Cardiac muscle cell (in vitro differentiated cells and primary cell): Measurements from ENCODE around the gene SLIT3. TPM values are rescaled to one million over a fixed set of nuclear protein-coding genes. Genes with fewer than 3 reads are reported as not detected.

Experiments
- DNase-seq, 2 donors: peaks; one replicate each; pipeline versions ENCODE4 v3.0.0 to v3.0.0-alpha.2; 2010 to 2017; ENCODE audit warnings: low read depth in 1 of 2, low spot score in 1 of 2
- H3K27ac ChIP-seq: fragments of 200-600 bp; sonication (generic); 2 replicates; pipeline ENCODE4 v1.5.1; 2016
- H3K27me3 ChIP-seq: fragments of 200-600 bp; sonication (generic); 2 replicates; pipeline ENCODE4 v1.6.0; 2016; ENCODE audit warnings: control low read depth
- H3K36me3 ChIP-seq: fragments of 200-600 bp; sonication (generic); 2 replicates; pipeline ENCODE4 v1.5.1; 2016; ENCODE audit warnings: control low read depth
- H3K4me1 ChIP-seq: fragments of 200-600 bp; sonication (generic); 2 replicates; pipeline ENCODE4 v1.8.1; 2017; ENCODE audit warnings: low read depth, mild to moderate bottlenecking, mixed run types
- H3K4me3 ChIP-seq: fragments of 200-600 bp; sonication (generic); 2 replicates; pipeline ENCODE4 v1.5.1; 2016; ENCODE audit warnings: mild to moderate bottlenecking
- H3K9me3 ChIP-seq: fragments of 200-600 bp; sonication (generic); 2 replicates; pipeline ENCODE4 v1.5.1; 2017; ENCODE audit warnings: low read depth, mild to moderate bottlenecking, control low read depth
- polyA plus RNA-seq: library from polyadenylated mRNA; unstranded; fragments of >200 nt; fragmentation: Nextera tagmentation; extraction: Ambion mirVana; gene quantifications from 2 replicates; pipeline ENCODE4 v1.2.1, GENCODE V29; 2016
- total RNA-seq: library from RNA; depleted of rRNA; stranded (reverse); fragments of >200 nt; gene quantifications from 2 replicates; pipeline ENCODE4 v1.2.3, GENCODE V29; 2016
- TF ChIP-seq, protein P1 (sequence below): IDR thresholded peaks from 2 replicates; pipeline ENCODE4 v1.5.1; 2012; ENCODE audit warnings: low read depth, mild to moderate bottlenecking, low read length

Gene SLIT3
- total and polyA plus RNA-seq, 2 experiments from 2014 or later: 50.7 to 111 TPM

DNA sequence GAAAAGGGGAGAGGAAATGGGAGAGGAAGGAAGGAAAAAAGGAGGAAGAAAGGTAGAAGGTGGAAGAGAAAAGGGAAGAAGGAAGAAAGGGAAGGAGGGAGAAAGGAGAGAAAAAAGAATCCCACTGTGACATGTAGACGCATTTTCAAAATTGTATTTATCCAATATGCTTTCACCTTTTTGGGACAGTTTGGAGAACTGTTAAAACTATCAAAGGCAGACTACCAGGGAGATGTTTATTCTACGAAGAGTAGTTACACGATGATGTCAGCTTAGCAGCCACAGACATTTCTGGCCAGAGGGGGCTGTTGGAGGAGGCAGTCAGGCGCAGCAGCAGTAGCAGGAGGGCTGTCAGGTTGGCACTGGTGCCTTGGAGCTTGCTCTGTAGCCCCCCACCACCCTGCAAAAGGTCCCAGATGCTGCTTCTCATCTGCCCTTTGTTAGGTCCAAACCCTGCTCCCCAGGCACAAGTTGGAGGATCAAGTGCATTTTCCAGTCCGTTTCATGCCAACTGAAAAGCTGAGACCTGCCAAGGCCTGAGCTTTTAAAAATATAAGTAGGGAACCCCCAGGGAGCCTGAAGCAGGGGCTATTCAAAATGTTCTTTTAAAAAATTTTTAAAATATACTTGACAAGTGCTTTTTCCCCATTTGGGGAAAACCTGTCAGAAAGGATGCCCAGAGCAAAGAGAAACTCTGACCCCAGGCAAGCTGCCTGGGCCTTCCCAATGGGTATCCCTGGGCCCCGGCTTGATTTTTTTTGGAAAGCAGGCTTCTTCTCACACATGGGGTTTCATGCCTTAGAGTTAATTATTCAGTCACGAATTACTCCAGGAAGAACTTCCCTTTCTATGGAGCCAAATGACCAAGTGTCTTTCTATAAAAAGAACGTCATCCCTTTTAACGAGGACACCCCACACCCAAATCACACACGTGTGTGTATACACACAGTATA is 203.3 kb downstream of the SLIT3 start:
- Histone ChIP-seq H3K27ac (no peak overlapping the region), H3K36me3 (no peaks in the 10 kb centered on the region)

DNA sequence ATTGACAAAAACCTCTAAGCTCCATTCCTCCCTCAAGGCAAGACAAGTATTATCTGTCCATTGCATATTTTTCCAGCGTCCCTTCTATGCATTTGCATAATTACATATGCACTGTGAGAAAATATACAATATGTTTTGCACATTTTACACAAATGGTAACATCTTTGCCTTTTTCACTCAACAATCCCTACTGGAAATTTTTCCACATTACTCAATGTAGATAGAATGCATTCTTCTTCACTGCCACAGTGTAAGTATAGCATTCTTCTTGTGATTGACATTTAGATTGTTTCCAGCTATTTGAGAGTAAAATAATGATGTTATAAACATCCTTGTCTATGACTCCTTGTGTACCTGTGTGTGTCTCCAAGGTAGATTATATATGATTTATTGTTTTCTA is 205.0 kb downstream of the SLIT3 start:
- H3K4me3 ChIP-seq: no peak overlapping the region
- TF ChIP-seq, protein P1, sequence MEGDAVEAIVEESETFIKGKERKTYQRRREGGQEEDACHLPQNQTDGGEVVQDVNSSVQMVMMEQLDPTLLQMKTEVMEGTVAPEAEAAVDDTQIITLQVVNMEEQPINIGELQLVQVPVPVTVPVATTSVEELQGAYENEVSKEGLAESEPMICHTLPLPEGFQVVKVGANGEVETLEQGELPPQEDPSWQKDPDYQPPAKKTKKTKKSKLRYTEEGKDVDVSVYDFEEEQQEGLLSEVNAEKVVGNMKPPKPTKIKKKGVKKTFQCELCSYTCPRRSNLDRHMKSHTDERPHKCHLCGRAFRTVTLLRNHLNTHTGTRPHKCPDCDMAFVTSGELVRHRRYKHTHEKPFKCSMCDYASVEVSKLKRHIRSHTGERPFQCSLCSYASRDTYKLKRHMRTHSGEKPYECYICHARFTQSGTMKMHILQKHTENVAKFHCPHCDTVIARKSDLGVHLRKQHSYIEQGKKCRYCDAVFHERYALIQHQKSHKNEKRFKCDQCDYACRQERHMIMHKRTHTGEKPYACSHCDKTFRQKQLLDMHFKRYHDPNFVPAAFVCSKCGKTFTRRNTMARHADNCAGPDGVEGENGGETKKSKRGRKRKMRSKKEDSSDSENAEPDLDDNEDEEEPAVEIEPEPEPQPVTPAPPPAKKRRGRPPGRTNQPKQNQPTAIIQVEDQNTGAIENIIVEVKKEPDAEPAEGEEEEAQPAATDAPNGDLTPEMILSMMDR: no peak
- no peaks in the 10 kb centered on the region for H3K27me3 ChIP-seq
- no peaks in the 10 kb centered on the region for H3K4me1 ChIP-seq
- no peaks in the 10 kb centered on the region for H3K36me3 ChIP-seq
- no peaks in the 10 kb centered on the region for H3K9me3 ChIP-seq
- no peak overlapping the region for H3K27ac ChIP-seq
- DNase-seq: no peak

More for the DNA sequence above, 203.3 kb downstream of the SLIT3 start:
- H3K27me3 ChIP-seq: no peaks in the 10 kb centered on the region
- TF ChIP-seq, protein P1: no peak
- H3K9me3 ChIP-seq: no peaks in the 10 kb centered on the region
- no peak overlapping the region for H3K4me3 ChIP-seq
- DNase-seq: no peak
- no peaks in the 10 kb centered on the region for H3K4me1 ChIP-seq

DNA sequence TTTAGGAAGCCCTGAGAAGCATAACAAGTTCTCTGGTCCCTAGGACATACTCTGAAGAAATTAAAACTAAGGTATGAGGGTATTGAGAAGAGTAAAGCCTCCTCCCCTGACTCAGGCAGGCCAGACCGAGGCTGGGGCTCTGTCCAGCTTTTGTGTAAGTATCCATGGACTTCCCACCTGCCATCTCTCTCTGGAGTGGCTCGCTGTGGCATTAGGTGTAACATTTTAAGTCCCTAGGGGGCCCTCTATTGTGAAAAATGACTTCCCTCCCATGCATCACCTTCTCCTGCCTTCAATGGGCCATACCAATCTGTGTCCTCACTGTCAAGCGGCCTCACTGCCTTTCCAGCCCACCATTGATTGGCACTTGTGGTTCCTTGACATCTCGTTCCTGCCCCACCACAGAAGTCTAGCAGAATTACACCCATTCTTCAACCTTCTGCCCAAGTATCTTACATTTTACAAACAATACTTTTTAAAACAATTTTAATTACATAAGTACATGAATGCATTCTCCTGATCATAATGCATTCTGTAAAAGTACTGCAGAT is 205.5 kb downstream of the SLIT3 start:
- Histone ChIP-seq H3K27me3 (no peaks in the 10 kb centered on the region), H3K36me3 (no peaks in the 10 kb centered on the region), H3K4me1 (no peaks in the 10 kb centered on the region), H3K9me3 (no peaks in the 10 kb centered on the region), H3K4me3 (no peak overlapping the region), H3K27ac (no peak overlapping the region)
- DNase-seq: no peak
- TF ChIP-seq, protein P1: no peak

DNA sequence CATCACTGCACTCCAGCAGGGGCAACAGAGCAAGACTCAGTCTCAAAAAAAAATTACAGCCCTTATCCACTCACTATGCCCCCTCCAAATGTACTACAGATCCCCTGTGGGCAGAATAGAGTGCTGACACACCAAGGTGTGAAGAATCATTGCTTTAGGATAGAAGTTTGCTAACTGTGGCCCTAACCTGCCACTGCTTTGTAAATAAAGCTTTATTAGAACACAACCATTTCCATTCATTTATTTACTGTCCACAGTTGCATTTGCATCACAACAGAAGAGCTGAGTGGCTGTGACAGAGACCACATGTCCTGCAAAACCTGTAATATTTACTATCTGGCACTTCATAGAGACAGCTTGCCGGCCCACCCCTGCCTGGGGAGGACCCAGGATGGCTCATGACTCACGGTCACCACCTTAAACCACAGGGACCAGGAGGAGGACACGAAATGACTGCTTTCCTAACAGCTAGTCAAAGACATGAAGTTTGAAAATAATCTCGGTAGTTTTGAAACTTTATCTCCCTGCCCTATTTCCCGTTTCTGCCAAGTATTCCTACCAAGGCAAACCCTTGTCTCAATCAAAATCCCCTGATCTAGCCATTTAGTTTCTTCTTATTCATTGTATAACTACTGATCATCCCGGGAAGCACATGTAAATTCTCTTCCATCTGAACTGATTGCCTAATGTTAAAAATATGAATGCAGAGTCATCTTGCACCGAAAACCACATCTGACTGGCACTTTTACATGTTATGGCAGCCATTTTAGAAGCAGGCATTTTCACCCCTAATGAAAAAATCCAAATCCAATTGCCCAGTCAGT is 206.1 kb downstream of the SLIT3 start:
- TF ChIP-seq, protein P1: no peak
- Histone ChIP-seq H3K4me1 (no peaks in the 10 kb centered on the region), H3K27ac (no peak overlapping the region), H3K36me3 (no peaks in the 10 kb centered on the region), H3K4me3 (no peak overlapping the region), H3K27me3 (no peaks in the 10 kb centered on the region), H3K9me3 (no peaks in the 10 kb centered on the region)
- peak in 1 of 2 donors; percentile 56 for DNase-seq

DNA sequence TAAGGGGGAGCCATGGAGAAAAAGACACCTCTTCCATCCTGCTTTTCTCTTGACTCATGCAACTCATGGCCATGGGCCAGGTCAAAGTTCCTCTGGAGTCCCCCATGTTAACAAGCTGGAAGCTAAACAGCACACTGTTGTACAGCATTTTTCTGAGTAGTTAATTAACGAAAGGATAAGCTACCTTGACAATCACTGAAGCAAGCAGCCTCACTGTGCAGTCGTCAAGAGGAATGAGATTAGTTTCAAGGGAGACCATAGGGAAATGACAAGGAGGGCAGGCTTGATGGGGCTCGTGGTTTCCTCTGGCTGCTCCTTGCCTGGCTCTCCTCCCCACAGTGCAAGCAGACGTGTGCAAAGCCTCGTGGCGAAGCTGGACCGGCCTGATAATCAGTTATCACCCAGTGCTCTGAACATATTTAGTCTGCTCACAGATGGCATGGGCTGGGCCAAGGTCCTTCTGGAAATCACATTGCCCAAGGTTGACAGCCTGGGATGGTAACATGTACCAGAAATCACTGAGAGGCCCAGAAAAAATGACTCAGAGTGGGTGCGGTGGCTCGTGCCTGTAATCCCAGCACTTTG is 209.5 kb downstream of the SLIT3 start:
- H3K27me3 ChIP-seq: no peaks in the 10 kb centered on the region
- no peak for DNase-seq
- TF ChIP-seq, protein P1: no peak
- H3K27ac ChIP-seq: no peak overlapping the region
- peaks cover 6% of the 10 kb centered on the region for H3K4me1 ChIP-seq
- H3K4me3 ChIP-seq: no peak overlapping the region
- H3K9me3 ChIP-seq: no peaks in the 10 kb centered on the region
- H3K36me3 ChIP-seq: no peaks in the 10 kb centered on the region
